Lower lobe of right lung (tissue), 2 donors: ENCODE results near the gene PSAP. TPM values are rescaled to one million over a fixed set of nuclear protein-coding genes. Genes with fewer than 3 reads are reported as not detected.

ENCODE experiments used
- ATAC-seq, 2 donors: fragments of 200-7000 bp; cut with Tn5 transposase; one replicate each; pipeline ENCODE4 v1.9.1; 2020 to 2022; ENCODE audit warnings: mild to moderate bottlenecking in 2 of 2, moderate library complexity in 2 of 2
- DNase-seq: peaks from one replicate; pipeline ENCODE4 v3.0.0-alpha.2; 2020
- H3K27ac ChIP-seq: fragments of 200-600 bp; one replicate; pipeline ENCODE4 v1.8.0; 2022
- H3K27me3 ChIP-seq: fragments of 200-600 bp; one replicate; pipeline ENCODE4 v1.8.0; 2022; ENCODE audit warnings: low read depth
- H3K36me3 ChIP-seq: fragments of 200-600 bp; one replicate; pipeline ENCODE4 v1.8.0; 2022; ENCODE audit warnings: mild to moderate bottlenecking
- H3K4me1 ChIP-seq: fragments of 200-600 bp; one replicate; pipeline ENCODE4 v1.8.0; 2022
- H3K4me3 ChIP-seq: fragments of 200-600 bp; one replicate; pipeline ENCODE4 v1.8.0; 2022; ENCODE audit warnings: mild to moderate bottlenecking
- H3K9me3 ChIP-seq: fragments of 200-600 bp; one replicate; pipeline ENCODE4 v1.8.0; 2022
- CTCF ChIP-seq: fragments of 200-600 bp; IDR thresholded peaks from one replicate; pipeline ENCODE4 v1.8.0; 2022; ENCODE audit warnings: antibody characterized with exemption, mild to moderate bottlenecking
- intact Hi-C: fragments of 100-400 bp; cut with DNase I; formaldehyde crosslinking; loops from one replicate; pipeline ENCODE4 v1.11.0; 2022
- total RNA-seq: library from RNA; stranded (reverse); fragmentation: NEBNext Ultra II Directional; extraction: Animal tissue kit (Norgen Biotek cat#: 25700); gene quantifications from one replicate; pipeline ENCODE4 v1.2.1, GENCODE V29; 2021
- donor health status: DM: no; HTN: yes; CAD: no; lungs with severe emphysema.

PSAP gene
- total RNA-seq, 1 donor from 2014 or later, result 2,019 TPM

GRCh38 chr10:71814922-71815411, 36.1 kb downstream of the PSAP start:
- Histone ChIP-seq H3K9me3 (no peaks in the 10 kb centered on the region), H3K27ac (no peak overlapping the region), H3K4me1 (peaks cover 20% of the 10 kb centered on the region), H3K27me3 (no peaks in the 10 kb centered on the region), H3K36me3 (peaks cover 58% of the 10 kb centered on the region), H3K4me3 (no peak overlapping the region)
- intact Hi-C loops, result no loop called here
- ATAC-seq, result no peak
- TF ChIP-seq CTCF, result no peak
- no peak for DNase-seq

GRCh38 chr10:71812913-71813590, 38.0 kb downstream of the PSAP start:
- no peak for ATAC-seq
- Histone ChIP-seq H3K9me3 (no peaks in the 10 kb centered on the region), H3K36me3 (peaks cover 39% of the 10 kb centered on the region), H3K4me3 (no peak overlapping the region), H3K27ac (no peak overlapping the region), H3K4me1 (peaks cover 3% of the 10 kb centered on the region), H3K27me3 (no peaks in the 10 kb centered on the region)
- no peak for DNase-seq
- intact Hi-C loops, result no loop called here
- no peak for TF ChIP-seq CTCF

- Histone ChIP-seq H3K27ac (no peak overlapping the region), H3K36me3 (peaks cover 31% of the 10 kb centered on the region), H3K27me3 (no peaks in the 10 kb centered on the region), H3K4me1 (no peaks in the 10 kb centered on the region), H3K9me3 (no peaks in the 10 kb centered on the region), H3K4me3 (no peak overlapping the region)
- ATAC-seq (peak; percentile 73 to 87), DNase-seq (peak; percentile 81)
- peak; percentile 89 for TF ChIP-seq CTCF
- intact Hi-C loops, result no loop called here
Observed at GRCh38 chr10:71812016-71812912, 38.8 kb downstream of the PSAP start.

GRCh38 chr10:71811351-71811750, 39.7 kb downstream of the PSAP start:
- ATAC-seq (no peak), DNase-seq (no peak)
- Histone ChIP-seq H3K36me3 (peaks cover 22% of the 10 kb centered on the region), H3K4me1 (peaks cover 1% of the 10 kb centered on the region), H3K27me3 (no peaks in the 10 kb centered on the region), H3K4me3 (no peak overlapping the region), H3K9me3 (no peaks in the 10 kb centered on the region), H3K27ac (no peak overlapping the region)
- TF ChIP-seq CTCF, result no peak
- intact Hi-C loops, result no loop called here

GRCh38 chr10:71810048-71810750, 40.9 kb downstream of the PSAP start:
- peaks cover 10% of the 10 kb centered on the region for H3K36me3 ChIP-seq
- H3K27me3 ChIP-seq, result no peaks in the 10 kb centered on the region
- intact Hi-C loops, result no loop called here
- no peak overlapping the region for H3K27ac ChIP-seq
- no peak for ATAC-seq
- DNase-seq, result no peak
- H3K9me3 ChIP-seq, result no peaks in the 10 kb centered on the region
- no peak for TF ChIP-seq CTCF
- peaks cover 7% of the 10 kb centered on the region for H3K4me1 ChIP-seq
- H3K4me3 ChIP-seq, result no peak overlapping the region
